CD4-positive, alpha-beta T cell (primary cell): Measurements from ENCODE around the gene UQCC2. TPM values are rescaled to one million over a fixed set of nuclear protein-coding genes. Genes with fewer than 3 reads are reported as not detected.

Source experiments
- ATAC-seq: fragments of 200-7000 bp; cut with Tn5 transposase; one replicate; pipeline ENCODE4 v1.10.0; 2022; ENCODE audit warnings: mild to moderate bottlenecking; ENCODE audit not compliant: poor library complexity
- CTCF ChIA-PET: fragments of 350-600 bp; sonication (Branson Sonifier 250); formaldehyde crosslinking; loops from one replicate; lab custom pipeline; 2021; ENCODE audit warnings: antibody characterized with exemption, inconsistent platforms; lab: Charles Lee
- POLR2A ChIA-PET: fragments of 350-600 bp; sonication (Branson Sonifier 250); formaldehyde crosslinking; loops from one replicate; lab custom pipeline; 2021; ENCODE audit warnings: antibody characterized with exemption, inconsistent platforms; lab: Charles Lee
- DNase-seq, 14 experiments: peaks; one replicate each; pipeline ENCODE4 v3.0.0-alpha.2; 2013 to 2020; ENCODE audit warnings: mixed read lengths in 2 of 14
- H3K27ac ChIP-seq, 2 donors: one replicate each; pipeline versions ENCODE4 v1.5.1 to v1.7.0; 2013; ENCODE audit warnings: low read length in 2 of 2, low read depth in 1 of 2, mild to moderate bottlenecking in 1 of 2
- H3K27me3 ChIP-seq, 2 experiments: 1 replicate in 1 of 2; 2 replicates in 1 of 2; pipeline versions ENCODE4 v1.6.1 to v1.7.0; 2013; ENCODE audit warnings: low read length in 2 of 2, control low read depth in 1 of 2, mild to moderate bottlenecking in 1 of 2, moderate library complexity in 1 of 2; ENCODE audit not compliant: insufficient read depth in 2 of 2, control insufficient read depth in 1 of 2
- H3K36me3 ChIP-seq: one replicate; pipeline ENCODE4 v1.6.1; 2013; ENCODE audit warnings: low read length, control low read depth; ENCODE audit not compliant: insufficient read depth
- H3K4me1 ChIP-seq: one replicate; pipeline ENCODE4 v1.6.1; 2013; ENCODE audit warnings: low read length, control low read depth; ENCODE audit not compliant: insufficient read depth
- H3K4me3 ChIP-seq: one replicate; pipeline ENCODE4 v1.5.1; 2013; ENCODE audit warnings: mild to moderate bottlenecking, low read length, moderate library complexity
- H3K9me3 ChIP-seq, 2 experiments: 1 replicate in 1 of 2; 2 replicates in 1 of 2; pipeline versions ENCODE4 v1.6.1 to v1.7.0; 2013; ENCODE audit warnings: low read length in 2 of 2, mild to moderate bottlenecking in 2 of 2, control low read depth in 1 of 2, moderate library complexity in 1 of 2; ENCODE audit not compliant: control insufficient read depth in 1 of 2, insufficient read depth in 1 of 2
- H3K27ac Mint-ChIP-seq: one replicate; pipeline ENCODE4 v1.8.0; 2020; ENCODE audit warnings: mixed read lengths
- H3K27me3 Mint-ChIP-seq: one replicate; pipeline ENCODE4 v1.8.0; 2021; ENCODE audit warnings: mixed read lengths
- H3K36me3 Mint-ChIP-seq: one replicate; pipeline ENCODE4 v1.8.0; 2021; ENCODE audit warnings: low read depth, mixed read lengths
- H3K4me1 Mint-ChIP-seq: one replicate; pipeline ENCODE4 v1.8.0; 2021; ENCODE audit warnings: low read depth, mixed read lengths
- H3K4me3 Mint-ChIP-seq: one replicate; pipeline ENCODE4 v1.8.0; 2020; ENCODE audit warnings: mild to moderate bottlenecking, mixed read lengths
- H3K9me3 Mint-ChIP-seq: one replicate; pipeline ENCODE4 v1.8.0; 2020; ENCODE audit warnings: mixed read lengths
- CTCF ChIP-seq: fragments of 200-600 bp; IDR thresholded peaks from one replicate; pipeline ENCODE4 v1.8.0; 2022; ENCODE audit warnings: antibody characterized with exemption, mild to moderate bottlenecking
- intact Hi-C, 2 experiments: fragments of 100-400 bp; cut with DNase I in 1 of 2; cut with micrococcal nuclease in 1 of 2; formaldehyde crosslinking; loops; one replicate each; pipeline versions ENCODE4 v1.15.1 to v1.9.0; 2023 to 2025; cut with DNase I, micrococcal nuclease
- total RNA-seq, 174 experiments: library from RNA in 2 of 174; stranded (reverse) in 2 of 174; gene quantifications; one replicate each; pipeline ENCODE4 v1.2.3 and lab custom pipeline; 2021 to 2026

UQCC2 gene
- total RNA-seq, 2 experiments from 2014 or later: 8.7 to 9.3 TPM

DNA sequence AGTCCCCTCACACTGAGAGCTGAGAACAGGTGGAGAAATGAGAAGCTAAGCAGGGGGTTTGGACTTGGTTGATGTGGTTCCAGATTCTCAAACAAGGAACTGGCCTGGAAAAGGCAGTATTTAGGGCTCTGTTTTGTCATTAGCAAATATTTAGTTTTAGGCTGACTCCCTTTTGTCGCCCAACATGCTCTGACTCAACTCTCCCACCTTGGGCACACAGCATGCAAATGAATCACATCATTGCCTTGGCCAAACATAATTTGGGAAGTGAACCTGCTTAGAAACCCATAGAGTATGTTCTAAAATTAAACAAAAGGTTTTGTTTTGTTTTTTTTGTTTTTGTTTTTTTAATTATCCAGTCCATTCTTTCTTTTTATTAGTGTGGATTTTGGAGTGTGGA is 9.5 kb upstream of the UQCC2 start:
- intact Hi-C loops: no loop called here
- H3K9me3 ChIP-seq: no peaks in the 10 kb centered on the region
- H3K36me3 ChIP-seq: no peaks in the 10 kb centered on the region
- peaks cover 17% of the 10 kb centered on the region for H3K4me1 ChIP-seq
- H3K27ac ChIP-seq: no peak overlapping the region
- Mint-ChIP-seq H3K9me3 (no peaks in the 10 kb centered on the region), H3K4me3 (no peak overlapping the region), H3K36me3 (no peaks in the 10 kb centered on the region), H3K27ac (no peak overlapping the region), H3K27me3 (peaks cover 4% of the 10 kb centered on the region), H3K4me1 (peaks cover 27% of the 10 kb centered on the region)
- CTCF ChIA-PET: interaction anchor here (1.6 kb wide), 1 partner anchor 9 kb away, joined by 4 read pairs; the partner anchor contains the start of gene UQCC2
- DNase-seq (no peak), ATAC-seq (no peak)
- peaks cover 0 to 2% of the 10 kb centered on the region in 2 experiments for H3K27me3 ChIP-seq
- no peak overlapping the region for H3K4me3 ChIP-seq
- no peak for TF ChIP-seq CTCF
- POLR2A ChIA-PET: no interaction called here

DNA sequence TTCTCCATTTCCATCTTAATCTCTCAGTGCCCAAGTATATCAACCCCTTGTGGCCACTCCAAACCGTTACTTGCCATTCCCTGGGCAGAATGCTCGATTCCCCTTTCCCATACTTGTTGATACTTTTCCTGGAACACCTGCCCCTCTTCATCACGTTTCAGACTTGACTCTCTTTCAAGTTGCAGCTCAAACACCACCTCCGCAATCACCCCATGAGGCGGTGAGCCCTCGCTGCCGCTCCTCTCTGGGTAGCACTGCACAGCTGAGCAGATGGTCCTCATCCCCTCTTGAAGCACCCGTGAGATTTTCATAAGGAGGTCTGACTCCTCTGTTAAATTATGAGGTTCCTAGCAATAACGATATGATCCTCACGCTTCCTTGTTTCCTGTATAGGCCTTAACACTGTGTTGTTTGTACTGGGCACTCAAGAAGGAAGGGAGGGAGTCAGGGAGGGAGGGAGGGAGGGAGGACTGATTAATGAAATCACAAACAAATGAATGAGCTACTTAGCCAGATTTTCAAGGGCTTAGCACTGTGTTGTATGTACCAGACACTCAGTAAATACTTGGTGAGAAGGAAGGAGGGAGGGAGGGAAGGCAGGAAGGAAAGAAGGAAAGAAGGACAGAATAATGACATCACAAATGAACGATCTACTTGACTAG is 8.0 kb upstream of the UQCC2 start:
- Mint-ChIP-seq H3K9me3 (no peaks in the 10 kb centered on the region), H3K27me3 (peaks cover 4% of the 10 kb centered on the region), H3K4me1 (peaks cover 17% of the 10 kb centered on the region), H3K27ac (no peak overlapping the region), H3K4me3 (no peak overlapping the region), H3K36me3 (no peaks in the 10 kb centered on the region)
- CTCF ChIA-PET: interaction anchor here (1.6 kb wide), 1 partner anchor 8 kb away, joined by 4 read pairs; the partner anchor contains the start of gene UQCC2
- no peaks in the 10 kb centered on the region for H3K36me3 ChIP-seq
- POLR2A ChIA-PET: no interaction called here
- no peak for TF ChIP-seq CTCF
- ATAC-seq (no peak), DNase-seq (no peak)
- no peak overlapping the region for H3K4me3 ChIP-seq
- H3K4me1 ChIP-seq: peaks cover 10% of the 10 kb centered on the region
- intact Hi-C loops: no loop called here
- peaks cover 0 to 2% of the 10 kb centered on the region in 2 experiments for H3K27me3 ChIP-seq
- H3K27ac ChIP-seq: no peak overlapping the region
- no peaks in the 10 kb centered on the region for H3K9me3 ChIP-seq

GRCh38 chr6:33718713-33719112 is 7.2 kb upstream of the UQCC2 start:
- Mint-ChIP-seq H3K27ac (no peak overlapping the region), H3K4me3 (no peak overlapping the region), H3K27me3 (peaks cover 4% of the 10 kb centered on the region), H3K4me1 (peaks cover 9% of the 10 kb centered on the region), H3K9me3 (no peaks in the 10 kb centered on the region), H3K36me3 (no peaks in the 10 kb centered on the region)
- no peak for DNase-seq
- H3K9me3 ChIP-seq: no peaks in the 10 kb centered on the region
- H3K4me3 ChIP-seq: no peak overlapping the region
- intact Hi-C loops: no loop called here
- ATAC-seq: no peak
- H3K27me3 ChIP-seq: peaks cover 0 to 2% of the 10 kb centered on the region in 2 experiments
- peaks cover 3% of the 10 kb centered on the region for H3K4me1 ChIP-seq
- no peak for TF ChIP-seq CTCF
- ChIA-PET CTCF (no interaction called here), POLR2A (no interaction called here)
- H3K36me3 ChIP-seq: no peaks in the 10 kb centered on the region
- no peak overlapping the region for H3K27ac ChIP-seq
